Measurements from ENCODE around the gene SIT1. TPM values are rescaled to one million over a fixed set of nuclear protein-coding genes. Genes with fewer than 3 reads are reported as not detected.

Gene SIT1
- total RNA-seq, 1 donor from 2014 or later, result not detected

- Histone ChIP-seq H3K36me3 (ENCODE audit: control insufficient read depth, insufficient read depth, low read length) (peaks cover 1% of the 10 kb centered on the region), H3K27me3 (ENCODE audit: control insufficient read depth, insufficient read depth, low read length) (no peaks in the 10 kb centered on the region), H3K4me3 (ENCODE audit: low read depth, low read length) (peak within 1 kb of the TSS; percentile 64)
- TF ChIP-seq CTCF (IDR thresholded peaks at IDR 0.05; ENCODE audit: insufficient read depth, low read length, severe bottlenecking), result peak; percentile 29
- FAIRE-seq (peak; percentile 32), DNase-seq (ENCODE audit: low read depth) (peak; percentile 98)
Observed at GRCh38 chr9:35657546-35658136, 6.9 kb upstream of the SIT1 start, which contains the start of gene RMRP. Gene RMRP, minus strand, starts transcription at chr9:35658019.

- Histone ChIP-seq H3K36me3 (ENCODE audit: control insufficient read depth, insufficient read depth, low read length) (peaks cover 1% of the 10 kb centered on the region), H3K27me3 (ENCODE audit: control insufficient read depth, insufficient read depth, low read length) (no peaks in the 10 kb centered on the region), H3K4me3 (ENCODE audit: low read depth, low read length) (peak overlapping the region; percentile 26)
- FAIRE-seq, result no peak
- no peak for TF ChIP-seq CTCF (IDR thresholded peaks at IDR 0.05; ENCODE audit: insufficient read depth, low read length, severe bottlenecking)
- peak; percentile 47 for DNase-seq (ENCODE audit: low read depth)
Observed at GRCh38 chr9:35656831-35657545, 6.3 kb upstream of the SIT1 start.

GRCh38 chr9:35656348-35656747, 5.6 kb upstream of the SIT1 start:
- FAIRE-seq (no peak), DNase-seq (ENCODE audit: low read depth) (no peak)
- H3K4me3 ChIP-seq (ENCODE audit: low read depth, low read length), result no peak overlapping the region
- no peaks in the 10 kb centered on the region for H3K27me3 ChIP-seq (ENCODE audit: control insufficient read depth, insufficient read depth, low read length)
- no peak for TF ChIP-seq CTCF (IDR thresholded peaks at IDR 0.05; ENCODE audit: insufficient read depth, low read length, severe bottlenecking)
- H3K36me3 ChIP-seq (ENCODE audit: control insufficient read depth, insufficient read depth, low read length), result peaks cover 1% of the 10 kb centered on the region

- TF ChIP-seq CTCF (IDR thresholded peaks at IDR 0.05; ENCODE audit: insufficient read depth, low read length, severe bottlenecking), result no peak
- H3K36me3 ChIP-seq (ENCODE audit: control insufficient read depth, insufficient read depth, low read length), result no peaks in the 10 kb centered on the region
- no peaks in the 10 kb centered on the region for H3K27me3 ChIP-seq (ENCODE audit: control insufficient read depth, insufficient read depth, low read length)
- no peak overlapping the region for H3K4me3 ChIP-seq (ENCODE audit: low read depth, low read length)
- FAIRE-seq (no peak), DNase-seq (ENCODE audit: low read depth) (no peak)
Observed at GRCh38 chr9:35653611-35654010, 2.9 kb upstream of the SIT1 start.

GRCh38 chr9:35652829-35653209, 2.1 kb upstream of the SIT1 start:
- no peaks in the 10 kb centered on the region for H3K27me3 ChIP-seq (ENCODE audit: control insufficient read depth, insufficient read depth, low read length)
- DNase-seq (ENCODE audit: low read depth) (no peak), FAIRE-seq (no peak)
- H3K36me3 ChIP-seq (ENCODE audit: control insufficient read depth, insufficient read depth, low read length), result no peaks in the 10 kb centered on the region
- no peak overlapping the region for H3K4me3 ChIP-seq (ENCODE audit: low read depth, low read length)
- no peak for TF ChIP-seq CTCF (IDR thresholded peaks at IDR 0.05; ENCODE audit: insufficient read depth, low read length, severe bottlenecking)
